Skin of body (tissue), 2 donors: ENCODE data around the gene ADAMTS5. TPM values are rescaled to one million over a fixed set of nuclear protein-coding genes. Genes with fewer than 3 reads are reported as not detected.

Experiments used
- DNase-seq: peaks from one replicate; lab custom pipeline; 2025; lab: John Stamatoyannopoulos, UW
- total RNA-seq: library from RNA; depleted of rRNA; stranded (reverse); fragments of >200 nt; gene quantifications from one replicate; pipeline ENCODE4 v1.2.3, GENCODE V29; 2014

The ADAMTS5 gene
- total RNA-seq: 18.2 TPM

DNA sequence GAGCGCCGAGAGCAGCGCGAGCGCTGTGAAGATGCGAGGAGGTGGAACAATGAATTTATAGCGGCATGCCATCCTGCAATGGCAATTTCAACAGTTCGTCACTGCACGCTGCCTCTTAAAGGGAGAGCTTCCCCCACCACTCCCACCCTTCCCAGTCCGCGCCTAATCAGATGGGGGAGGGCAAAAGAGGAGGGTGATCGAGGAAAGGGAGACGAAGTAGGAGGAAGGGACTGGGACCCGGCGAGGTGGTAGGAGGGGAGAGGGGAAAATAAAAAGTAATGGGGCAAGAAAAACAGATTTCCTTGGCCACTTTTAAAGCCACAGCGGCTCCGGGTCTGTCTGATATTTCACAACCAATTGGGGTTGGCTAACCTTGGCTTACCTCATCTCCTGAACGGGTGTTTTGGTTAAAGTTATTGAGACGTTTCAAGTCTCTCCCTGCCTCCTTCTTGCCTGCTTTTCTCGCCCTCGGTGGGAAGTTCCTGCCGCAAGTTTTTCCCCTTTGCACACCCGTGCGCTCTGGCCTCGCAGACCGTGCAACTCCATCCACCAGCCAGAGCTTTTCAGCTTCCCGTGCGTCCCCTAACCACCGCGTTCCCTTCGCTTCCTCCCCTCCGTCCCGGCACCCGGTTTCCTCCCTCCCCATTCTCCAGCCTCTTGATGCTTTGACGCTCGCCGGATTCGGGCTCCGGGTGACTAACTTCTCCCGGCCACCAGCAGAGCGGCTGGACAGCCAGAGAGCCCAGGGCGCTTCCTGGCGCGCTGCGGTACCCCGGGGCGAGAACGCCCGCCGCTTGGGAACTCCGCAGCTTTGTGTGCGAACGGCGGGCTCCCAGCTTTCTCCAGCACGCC lies at the start of gene ADAMTS5:
Gene ADAMTS5 (minus strand): TSS at position 27 of the 852 bp plus-strand sequence. CDS start 697 bp downstream, outside the sequence.
- DNase-seq: peak; percentile 84

DNA sequence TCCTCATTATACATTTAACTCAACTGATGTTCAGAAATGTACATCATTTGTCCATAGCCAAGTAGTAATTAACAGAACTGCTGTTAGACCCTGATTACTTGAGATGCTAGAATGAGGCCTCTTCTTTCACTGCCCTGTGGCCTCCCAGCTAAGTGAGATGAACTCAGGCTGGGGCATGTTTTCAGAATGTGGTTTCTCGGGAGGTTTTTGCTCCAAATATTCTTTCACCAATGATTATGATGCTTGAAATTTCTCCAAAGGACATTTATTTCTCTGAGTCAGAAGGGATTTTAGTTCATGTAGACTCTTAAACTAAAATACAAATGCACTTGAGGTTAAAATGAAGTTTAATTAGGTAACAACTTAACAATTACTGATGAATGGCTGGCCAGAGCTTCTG lies 34.6 kb upstream of the ADAMTS5 start:
- DNase-seq: no peak

DNA sequence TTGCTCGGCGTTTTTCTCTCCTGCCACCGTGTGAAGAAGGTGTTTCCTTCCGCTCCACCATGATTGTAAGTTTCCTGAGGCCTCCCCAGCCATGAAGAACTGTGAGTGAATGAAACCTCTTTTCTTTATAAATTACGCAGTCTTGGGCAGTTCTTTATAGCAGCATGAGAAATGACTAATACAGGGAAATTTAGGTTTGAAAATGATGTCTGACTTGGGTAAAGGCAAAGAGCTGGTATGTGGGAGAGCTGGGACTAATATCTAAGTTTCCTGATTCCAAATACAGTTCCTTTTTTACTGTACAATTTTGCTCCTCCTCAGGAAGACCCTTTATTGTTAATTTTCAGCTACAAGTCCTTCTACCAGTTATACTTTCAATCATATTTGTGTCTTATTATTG lies 16.7 kb upstream of the ADAMTS5 start:
- no peak for DNase-seq

DNA sequence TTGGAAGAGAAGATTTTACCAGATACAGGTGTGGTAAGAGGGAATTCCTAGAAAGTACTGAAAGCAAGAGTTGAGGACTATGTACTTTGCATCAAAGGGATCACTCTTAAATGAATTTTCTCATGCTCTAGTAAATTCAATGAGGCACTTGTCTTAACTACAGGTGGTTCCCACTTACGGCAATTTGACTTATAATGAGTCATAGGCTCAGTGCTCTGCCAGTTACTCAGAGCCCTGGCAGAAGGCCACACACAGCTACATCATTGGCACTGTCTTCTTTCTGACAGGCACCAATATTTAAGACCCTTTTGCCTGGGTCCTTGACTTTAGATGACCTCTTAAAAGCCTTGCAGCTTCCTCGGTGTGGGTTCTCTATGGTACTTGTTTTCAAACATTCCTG lies 15.9 kb upstream of the ADAMTS5 start:
- DNase-seq: no peak

DNA sequence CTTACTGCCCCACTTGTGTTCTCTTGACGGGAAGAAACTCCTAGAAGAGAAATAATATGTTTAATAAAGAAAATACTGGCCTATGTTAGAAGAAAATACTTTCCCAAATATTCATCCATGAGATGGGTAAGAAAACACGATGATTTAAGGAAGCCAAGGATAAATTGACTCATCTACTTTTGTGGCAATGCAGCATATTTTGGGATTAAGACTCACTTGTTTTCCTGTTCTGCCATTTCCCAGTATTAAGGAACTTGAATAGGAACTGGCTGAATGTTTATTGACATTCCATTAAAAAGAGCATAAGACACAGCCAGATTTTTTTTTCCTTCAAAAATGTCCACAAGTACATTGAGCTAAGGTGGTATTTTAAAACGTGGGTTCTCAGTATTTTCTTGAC lies 10.9 kb upstream of the ADAMTS5 start:
- no peak for DNase-seq

DNA sequence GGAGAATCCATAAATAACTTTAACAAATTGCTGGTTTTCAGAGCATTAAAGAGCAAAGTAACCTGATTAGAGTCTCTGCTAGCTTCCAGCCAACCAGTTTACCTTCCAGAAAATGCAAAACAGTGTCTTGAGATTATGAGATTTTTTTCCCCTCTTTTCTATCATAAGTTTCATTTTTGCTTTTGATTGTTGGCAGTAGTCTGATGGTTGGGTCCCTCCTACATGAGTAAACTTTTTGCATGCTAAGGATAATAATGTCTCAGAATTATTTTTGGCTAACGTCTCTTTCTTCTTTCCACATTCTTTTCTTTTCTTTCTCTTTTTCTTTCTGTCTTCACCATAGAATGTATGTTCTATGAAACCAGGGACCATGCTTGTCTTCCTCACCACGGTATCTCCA lies 6.3 kb upstream of the ADAMTS5 start:
- peak; percentile 14 for DNase-seq

DNA sequence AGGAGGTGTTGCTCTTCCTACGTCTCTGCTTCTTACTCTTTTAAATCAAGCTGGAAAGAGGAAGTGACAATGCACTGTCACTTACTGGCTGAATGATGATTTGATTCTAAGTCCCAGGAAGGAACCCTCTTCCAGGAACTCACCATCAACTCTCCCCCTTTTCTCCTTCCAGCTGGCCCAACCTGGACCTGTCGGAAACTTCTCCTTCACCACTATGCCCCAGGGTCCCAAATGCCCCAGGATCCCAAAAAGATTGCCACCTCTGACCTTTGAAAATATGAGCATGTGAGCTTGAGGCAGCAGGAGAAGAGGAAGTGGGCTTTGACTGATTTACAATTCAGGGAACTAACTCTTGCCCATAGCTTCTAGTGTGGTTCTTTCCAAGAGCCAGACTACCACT lies 5.3 kb upstream of the ADAMTS5 start:
- DNase-seq: no peak

DNA sequence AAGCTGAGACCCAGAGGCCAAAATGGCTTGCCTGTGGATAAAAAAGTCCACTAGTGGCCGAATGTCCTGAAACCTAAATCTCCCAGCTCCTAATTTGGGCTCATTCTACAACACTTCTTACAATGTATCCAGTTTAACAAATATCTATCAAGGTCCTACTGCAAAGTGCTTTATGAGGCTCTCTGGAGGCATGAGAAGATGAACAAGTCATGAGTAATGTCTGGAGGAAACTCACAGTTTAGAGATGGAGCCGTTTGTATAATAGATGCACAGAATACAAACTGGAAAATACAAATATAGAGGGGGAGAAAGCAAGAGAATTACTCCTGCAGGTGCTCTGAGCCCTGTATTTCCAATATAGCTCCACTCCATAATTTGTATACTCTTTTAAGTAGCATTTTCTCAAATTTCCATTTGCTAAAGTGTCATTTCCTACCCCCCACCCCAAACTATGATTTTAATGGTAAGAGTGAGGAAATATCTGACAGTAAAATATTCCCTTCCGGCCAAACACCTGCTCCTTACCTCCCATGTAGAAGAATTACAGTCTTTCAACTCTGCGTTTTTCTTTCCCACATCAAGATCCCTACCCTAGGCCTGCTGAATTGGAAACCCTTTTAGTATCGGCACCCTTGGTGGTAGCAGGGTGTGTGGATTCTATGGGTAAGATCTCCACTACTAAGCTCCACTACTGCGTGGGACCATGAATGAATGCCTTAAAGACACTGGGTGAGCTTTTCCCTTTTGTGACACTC lies 3.3 kb upstream of the ADAMTS5 start:
- no peak for DNase-seq

DNA sequence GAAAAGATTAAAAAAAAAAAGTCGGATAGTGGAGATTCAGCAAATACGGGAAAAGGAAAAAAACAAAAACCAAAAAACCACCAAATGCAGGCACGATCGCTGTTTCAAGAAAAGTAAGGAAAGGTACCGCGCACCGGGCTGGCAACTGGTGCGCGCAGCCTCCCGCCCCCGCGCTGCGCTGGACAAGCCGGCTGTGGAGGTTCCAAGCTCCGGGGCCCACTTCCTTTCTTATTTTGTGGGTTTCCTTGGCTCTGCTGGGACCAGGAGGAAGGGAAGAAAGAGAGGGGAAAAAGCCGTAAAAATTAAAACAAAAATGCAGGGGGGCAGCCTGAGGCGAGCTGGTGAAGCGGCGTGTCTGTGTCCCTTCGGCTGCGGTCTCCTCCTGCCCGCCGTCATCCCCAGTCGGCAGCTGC lies 233 bp downstream of the ADAMTS5 start:
- DNase-seq: no peak

DNA sequence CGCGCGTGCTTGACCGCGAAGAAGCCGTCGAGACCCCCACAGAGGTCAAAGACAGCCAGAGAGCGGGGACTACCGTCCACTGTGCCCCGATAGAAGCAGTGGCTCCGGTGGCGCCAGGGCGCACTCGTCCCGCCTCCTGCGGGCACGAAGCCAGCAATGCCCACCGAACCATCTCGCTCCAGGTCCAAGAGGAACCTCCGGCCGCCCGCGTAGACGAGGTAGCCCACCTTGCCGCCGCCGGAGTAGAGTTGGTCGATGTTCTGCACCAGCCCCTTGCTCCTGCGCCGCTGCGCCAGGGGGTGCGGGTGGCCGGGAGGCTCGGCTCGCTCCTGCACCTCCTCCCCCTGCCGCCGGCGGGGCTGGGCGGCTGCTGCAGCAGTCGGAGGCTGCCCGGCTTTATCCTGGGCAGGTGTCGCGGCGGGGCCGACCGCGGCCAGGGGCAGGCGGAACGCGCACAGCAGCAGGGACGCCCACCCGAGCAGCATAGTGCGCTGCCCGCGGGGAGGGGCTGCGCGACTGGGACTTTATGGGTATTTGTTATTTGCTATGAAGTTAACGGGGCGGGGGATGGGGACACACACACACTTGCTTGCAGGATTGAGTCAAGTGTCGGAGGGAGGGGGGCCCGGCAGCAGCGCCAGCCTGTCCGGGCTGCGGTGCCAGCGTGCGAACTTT lies 844 bp downstream of the ADAMTS5 start:
- no peak for DNase-seq

DNA sequence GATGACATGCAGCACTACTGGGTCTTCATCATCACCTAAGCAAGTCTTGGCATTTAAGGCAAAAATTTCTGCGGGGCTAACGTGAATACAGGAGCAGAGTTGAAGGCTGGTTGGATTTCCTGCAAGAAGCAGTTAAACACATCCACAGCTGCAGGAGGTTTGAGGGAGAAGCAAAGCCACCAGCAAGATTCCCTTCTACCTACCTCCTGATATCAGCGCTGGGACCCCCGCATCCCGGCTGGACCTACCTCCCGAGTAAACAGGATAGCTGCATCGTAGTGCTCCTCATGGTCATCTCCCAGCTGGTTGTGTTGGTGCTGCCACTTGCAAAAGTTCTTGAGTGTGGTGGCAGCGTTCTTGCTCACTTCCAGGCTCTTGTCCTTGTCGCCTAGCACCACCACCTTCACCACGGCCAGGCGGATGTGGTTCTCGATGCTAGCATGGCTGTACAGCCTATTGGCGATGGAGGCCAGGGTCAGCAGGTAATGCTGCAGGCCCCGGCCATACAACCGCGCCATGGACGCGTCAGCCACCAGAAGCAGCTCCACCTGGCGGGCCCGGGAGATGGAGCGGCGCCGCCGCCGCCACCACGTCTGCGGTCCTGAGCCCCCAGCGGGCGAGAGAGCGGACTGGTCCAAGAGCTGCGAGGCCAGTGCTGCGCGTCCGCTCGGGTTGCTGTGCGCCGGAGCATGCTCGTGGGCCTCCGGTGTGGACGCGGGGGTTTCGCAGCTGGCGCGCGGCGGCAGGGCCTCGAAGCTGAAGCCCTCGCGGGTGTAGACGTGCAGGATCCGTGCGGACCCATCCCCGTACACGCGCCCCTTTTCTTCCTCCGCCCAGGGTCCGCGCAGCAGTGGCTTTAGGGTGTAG lies 1.6 kb downstream of the ADAMTS5 start:
- no peak for DNase-seq

DNA sequence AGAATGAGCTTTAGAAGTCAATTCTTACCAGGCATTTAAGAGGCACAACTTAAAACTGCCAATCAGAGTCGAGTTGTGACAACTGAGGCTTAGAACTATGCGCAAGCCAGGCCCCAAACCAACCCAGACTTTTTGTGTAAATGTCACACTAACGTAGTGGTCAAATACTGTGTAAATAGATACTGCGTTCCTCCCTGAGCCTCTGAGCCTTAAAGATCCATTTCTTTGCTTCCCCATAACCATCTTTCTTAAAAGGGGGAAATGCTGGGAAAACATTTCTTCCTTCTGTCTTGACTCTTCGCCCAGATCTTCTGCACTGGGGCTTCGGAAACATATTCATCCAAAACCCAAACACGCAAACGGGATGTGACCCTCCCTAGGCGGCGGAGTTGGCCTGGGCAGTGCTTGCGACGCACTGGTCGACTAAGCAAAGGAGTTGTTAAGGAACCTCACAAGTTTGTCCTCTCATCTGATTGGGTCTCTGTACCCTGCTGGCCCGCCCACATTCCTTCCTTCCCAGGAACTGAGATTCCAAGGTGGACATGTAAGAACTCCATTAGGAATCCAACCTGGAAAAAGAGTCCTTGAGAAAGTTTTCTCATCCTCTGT lies 2.6 kb downstream of the ADAMTS5 start:
- peak; percentile 87 for DNase-seq

DNA sequence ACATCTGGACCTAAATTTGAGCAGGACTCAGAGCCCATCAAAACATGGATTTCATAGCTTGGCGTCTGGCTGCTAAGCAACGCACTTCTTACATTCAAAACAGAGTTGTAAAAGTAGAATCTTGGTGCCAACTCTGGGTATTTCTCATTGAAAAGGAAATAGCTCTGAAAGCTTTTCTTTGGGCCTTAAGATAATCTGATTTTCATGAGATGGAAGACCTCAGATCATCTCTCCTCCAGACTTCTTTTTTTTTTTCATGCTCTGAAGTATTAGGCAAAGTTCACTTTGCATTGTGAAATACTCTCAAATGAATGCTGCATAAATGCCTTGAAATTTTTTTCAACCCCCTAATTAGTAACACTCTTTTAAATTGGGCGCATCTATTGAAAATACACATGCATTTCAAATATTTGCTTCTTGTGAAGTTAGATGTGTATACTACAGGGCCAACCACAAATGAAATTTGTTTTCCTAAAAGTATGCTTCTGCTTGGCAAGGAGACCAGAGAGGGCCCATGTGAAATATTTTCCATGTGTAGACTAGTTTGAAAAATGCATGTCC lies 4.2 kb downstream of the ADAMTS5 start:
- peak; percentile 81 for DNase-seq

DNA sequence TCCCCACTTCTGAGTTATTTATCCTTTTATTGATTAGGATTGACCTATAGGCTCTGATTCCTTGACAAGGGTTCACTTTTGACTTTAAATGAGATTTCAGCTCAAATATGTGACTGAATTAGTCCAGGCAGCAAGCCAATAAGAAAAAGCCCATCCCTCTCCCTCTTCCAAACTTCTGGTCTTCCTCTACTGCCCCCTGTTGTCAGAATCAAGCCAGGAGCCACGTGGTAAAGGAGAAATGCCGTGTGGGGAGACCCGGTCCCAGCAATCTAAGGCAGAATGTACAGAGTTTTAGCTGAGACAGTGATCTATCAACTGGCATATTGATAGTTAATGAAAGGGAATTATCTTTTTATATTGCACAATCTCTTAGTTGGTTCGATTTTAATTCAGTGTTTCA lies 5.2 kb downstream of the ADAMTS5 start:
- no peak for DNase-seq

DNA sequence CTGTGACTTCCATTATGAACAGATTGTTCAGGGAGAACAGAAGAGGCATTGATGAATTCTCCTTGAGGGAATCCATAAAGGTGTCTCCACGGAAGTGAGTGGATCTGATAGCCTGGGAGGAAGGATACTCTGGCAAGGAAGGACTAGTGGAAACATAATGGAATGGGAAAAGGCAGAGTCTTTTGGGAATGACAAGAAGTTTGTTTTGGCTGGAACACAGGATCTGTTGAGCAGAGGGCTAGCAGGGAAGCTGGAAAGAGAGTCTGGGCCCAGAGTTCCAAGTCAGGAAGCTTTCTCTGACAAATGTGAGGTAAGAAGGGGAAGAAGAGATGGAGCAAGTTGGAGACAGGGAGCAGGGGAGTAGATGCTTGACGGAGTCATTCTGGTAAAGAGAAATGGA lies 8.1 kb downstream of the ADAMTS5 start:
- no peak for DNase-seq

DNA sequence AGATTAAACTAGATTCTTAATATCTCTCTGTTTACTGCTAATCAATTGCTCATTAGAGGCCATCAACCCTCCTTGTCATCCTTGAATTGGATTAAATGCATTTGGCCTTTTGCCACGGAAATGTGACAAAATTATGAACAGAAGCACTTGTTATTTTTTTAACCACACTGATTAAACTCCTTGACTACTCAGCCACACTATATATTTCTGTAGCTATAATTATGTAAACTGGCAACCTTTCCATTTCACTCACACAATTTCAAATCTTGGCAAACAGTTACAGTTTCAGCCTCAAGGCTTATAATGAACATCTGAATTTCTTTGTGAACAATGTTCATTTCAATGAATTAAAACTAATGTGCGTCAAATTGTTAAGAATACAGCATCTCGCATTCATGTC lies 10.1 kb downstream of the ADAMTS5 start:
- DNase-seq: no peak

DNA sequence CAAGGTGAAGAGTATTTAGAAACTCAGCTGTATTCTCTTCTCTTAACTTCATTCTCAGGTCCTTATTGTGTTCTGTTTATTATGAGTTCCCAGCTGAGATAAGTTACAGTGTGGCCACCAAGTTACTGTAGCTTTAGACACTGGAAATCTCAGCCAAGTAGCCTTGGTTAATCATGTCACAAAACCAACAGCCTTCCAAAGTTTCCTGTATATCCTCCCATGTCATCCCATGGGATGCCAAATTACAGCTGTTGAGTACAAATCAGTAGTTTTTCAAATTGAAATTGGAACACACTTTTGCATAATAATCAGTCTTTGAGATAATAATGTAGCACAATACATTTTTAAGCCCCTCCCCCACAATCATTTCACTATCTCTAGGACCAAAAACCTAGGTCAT lies 10.7 kb downstream of the ADAMTS5 start:
- no peak for DNase-seq

DNA sequence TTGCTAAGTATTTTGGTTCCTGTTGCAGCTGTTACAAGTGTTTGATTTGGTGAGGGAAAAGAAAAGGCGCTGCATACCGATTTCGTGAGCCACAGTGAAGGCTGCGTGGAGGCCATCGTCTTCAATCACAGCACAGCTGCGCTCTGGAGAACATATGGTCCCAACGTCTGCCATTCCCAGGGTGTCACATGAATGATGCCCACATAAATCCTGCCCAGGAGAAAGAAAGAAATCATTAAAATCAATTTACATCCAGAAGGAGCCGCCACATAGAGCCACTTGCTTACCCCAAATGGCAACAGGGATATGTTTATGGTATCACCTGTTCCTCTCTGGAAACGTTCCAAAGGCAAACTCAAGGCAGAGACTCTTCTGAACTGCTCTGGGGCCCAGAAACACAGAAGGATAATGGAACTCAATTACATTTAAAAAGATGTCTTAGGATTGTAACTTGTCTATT lies 12.2 kb downstream of the ADAMTS5 start:
- peak; percentile 29 for DNase-seq

DNA sequence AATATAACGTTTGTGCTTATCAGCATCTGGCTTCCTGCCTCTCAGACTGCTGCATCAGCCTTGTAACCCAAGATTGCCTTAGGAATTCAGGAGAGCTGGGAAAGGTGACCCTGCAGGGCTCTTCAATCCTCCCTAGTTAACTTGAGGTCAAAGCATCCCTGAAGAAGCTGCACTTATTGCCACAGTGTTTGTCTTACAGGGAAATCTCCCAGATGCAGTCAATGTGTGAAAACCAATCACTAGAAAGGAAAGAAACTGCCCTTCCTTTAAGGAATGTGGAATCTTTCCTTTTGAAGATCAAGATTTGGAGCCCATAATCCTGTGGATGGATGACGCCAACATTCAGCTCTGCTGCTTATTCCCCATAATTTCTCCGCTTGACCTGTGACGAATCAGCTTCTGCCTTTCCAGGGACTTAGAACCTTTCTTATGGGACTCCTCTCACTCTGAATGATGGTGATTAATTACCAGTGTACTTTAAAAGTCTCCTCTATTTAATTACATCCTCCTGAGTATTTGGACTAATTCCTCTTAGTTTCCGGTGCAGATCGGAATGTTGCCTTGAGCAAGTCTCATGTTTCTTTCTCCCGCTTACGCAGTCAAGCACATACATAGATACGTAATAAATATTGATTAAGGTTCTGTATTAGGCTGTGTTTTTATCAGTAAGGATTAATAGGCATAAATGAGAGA lies 14.4 kb downstream of the ADAMTS5 start:
- no peak for DNase-seq

DNA sequence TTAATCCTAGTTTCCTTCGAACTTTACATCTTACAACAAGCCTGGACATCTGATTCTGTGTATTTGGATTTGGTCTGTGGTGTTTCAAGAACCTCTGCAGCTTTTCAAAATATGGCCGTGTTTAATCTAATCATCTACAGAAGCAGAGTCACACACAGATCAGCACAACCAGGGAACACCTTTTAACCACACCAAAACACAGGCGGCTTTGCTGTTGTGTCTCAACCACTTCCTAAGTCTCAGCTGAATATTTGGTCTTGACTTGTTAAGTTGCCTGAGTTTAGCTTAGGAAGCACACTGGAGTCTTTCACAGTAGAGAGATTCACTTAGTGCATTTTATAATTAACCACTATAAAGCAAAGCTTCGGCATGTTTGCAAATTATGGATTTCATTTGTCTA lies 17.1 kb downstream of the ADAMTS5 start:
- no peak for DNase-seq
